Measurements from ENCODE around the gene SFMBT2.

GRCh38 chr10:7391748-7392147, 19.1 kb downstream of the SFMBT2 start:
- TF ChIP-seq CTCF (conservative IDR thresholded peaks at IDR 0.05; ENCODE audit: low read length) (no peak), EZH2phosphoT487 (IDR thresholded peaks at IDR 0.05; ENCODE audit: borderline replicate concordance, low read depth, low read length) (no peak)

All from OCI-LY7 (cell line).